ENCODE results near the gene CTNNA3.

The CTNNA3 gene

GRCh38 chr10:67098461-67098860, 597.5 kb downstream of the CTNNA3 start:
- DNase-seq: no peak

- DNase-seq: no peak
Measured at GRCh38 chr10:67095531-67095930, 600.5 kb downstream of the CTNNA3 start.

GRCh38 chr10:67088036-67088435, 608.0 kb downstream of the CTNNA3 start:
- no peak for DNase-seq

- no peak for DNase-seq
Measured at GRCh38 chr10:67087135-67087425, 608.9 kb downstream of the CTNNA3 start.

- DNase-seq: no peak
Measured at GRCh38 chr10:67086327-67087134, 609.5 kb downstream of the CTNNA3 start.

- DNase-seq: no peak
Measured at GRCh38 chr10:67079126-67079525, 616.9 kb downstream of the CTNNA3 start.

- no peak for DNase-seq
Measured at GRCh38 chr10:67077376-67077775, 618.6 kb downstream of the CTNNA3 start.

GRCh38 chr10:67076144-67076543, 619.9 kb downstream of the CTNNA3 start:
- no peak for DNase-seq

- no peak for DNase-seq
Measured at GRCh38 chr10:67075491-67075971, 620.5 kb downstream of the CTNNA3 start.

GRCh38 chr10:67072654-67073053, 623.3 kb downstream of the CTNNA3 start:
- no peak for DNase-seq

- DNase-seq: no peak
Measured at GRCh38 chr10:67050415-67050814, 645.6 kb downstream of the CTNNA3 start.

GRCh38 chr10:67049988-67050387, 646.0 kb downstream of the CTNNA3 start:
- no peak for DNase-seq

GRCh38 chr10:67046507-67046906, 649.5 kb downstream of the CTNNA3 start:
- no peak for DNase-seq

GRCh38 chr10:67045404-67045803, 650.6 kb downstream of the CTNNA3 start:
- no peak for DNase-seq

- no peak for DNase-seq
Measured at GRCh38 chr10:67043041-67043440, 653.0 kb downstream of the CTNNA3 start.

GRCh38 chr10:67036808-67037207, 659.2 kb downstream of the CTNNA3 start:
- no peak for DNase-seq

GRCh38 chr10:67033878-67034277, 662.1 kb downstream of the CTNNA3 start:
- DNase-seq: no peak

- DNase-seq: no peak
Measured at GRCh38 chr10:67022099-67022498, 673.9 kb downstream of the CTNNA3 start.

- DNase-seq: no peak
Measured at GRCh38 chr10:67017218-67017617, 678.8 kb downstream of the CTNNA3 start.

GRCh38 chr10:67015225-67015624, 680.8 kb downstream of the CTNNA3 start:
- DNase-seq: no peak

GRCh38 chr10:67011981-67012380, 684.0 kb downstream of the CTNNA3 start:
- DNase-seq: no peak

GRCh38 chr10:67011480-67011879, 684.5 kb downstream of the CTNNA3 start:
- no peak for DNase-seq

- no peak for DNase-seq
Measured at GRCh38 chr10:67005981-67006380, 690.0 kb downstream of the CTNNA3 start.

- no peak for DNase-seq
Measured at GRCh38 chr10:67004690-67005089, 691.3 kb downstream of the CTNNA3 start.
